Measurements from ENCODE around the gene OSBPL1A.
A peak's percentile ranks its signal among the peaks of the same experiment; 100 is the strongest.
"Not testable (repeated sequence)": the region's sequence is repeated elsewhere in the genome, so short reads cannot be mapped to it uniquely, and the experiment has no call there.

Gene OSBPL1A

GRCh38 chr18:24176727-24177416 is 220.8 kb downstream of the OSBPL1A start:
- no peak for DNase-seq

DNA sequence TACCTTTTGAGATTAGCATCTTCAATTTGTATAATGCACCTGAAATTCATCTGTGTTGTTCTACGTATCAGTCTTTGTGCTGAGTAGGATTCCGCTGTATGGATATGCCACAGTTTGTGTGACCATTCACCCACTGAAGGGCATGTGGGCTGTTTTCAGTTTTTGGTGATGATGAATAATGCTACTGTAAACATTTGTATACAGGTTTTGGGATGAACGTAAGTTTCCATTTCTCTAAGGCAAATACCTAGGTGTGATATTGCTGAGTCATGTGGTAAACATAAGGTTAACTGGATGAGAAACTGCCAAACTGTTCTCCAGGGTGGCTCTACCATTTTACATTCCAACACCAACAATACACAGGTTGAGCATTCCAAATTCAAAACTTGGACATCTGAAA is 223.6 kb downstream of the OSBPL1A start:
- DNase-seq = no peak

DNA sequence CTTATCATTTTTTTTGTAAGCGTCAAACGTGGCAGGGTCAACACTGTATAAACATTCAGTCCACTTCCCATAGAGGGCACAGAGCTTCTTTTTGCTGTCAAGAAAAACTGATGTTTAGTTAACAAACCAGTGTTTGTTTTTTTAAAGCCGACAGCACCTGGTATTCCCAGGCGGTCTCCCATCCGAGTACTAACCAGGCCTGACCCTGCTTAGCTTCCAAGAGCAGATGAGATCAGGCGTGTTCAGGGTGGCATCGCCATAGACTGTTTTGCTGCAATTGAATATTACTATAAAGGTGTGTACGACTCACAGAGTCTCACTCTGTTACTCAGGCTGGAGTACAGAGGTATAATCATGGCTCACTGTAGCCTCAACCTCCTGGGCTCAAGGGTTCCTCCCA is 227.3 kb downstream of the OSBPL1A start:
- no peak for DNase-seq

DNA sequence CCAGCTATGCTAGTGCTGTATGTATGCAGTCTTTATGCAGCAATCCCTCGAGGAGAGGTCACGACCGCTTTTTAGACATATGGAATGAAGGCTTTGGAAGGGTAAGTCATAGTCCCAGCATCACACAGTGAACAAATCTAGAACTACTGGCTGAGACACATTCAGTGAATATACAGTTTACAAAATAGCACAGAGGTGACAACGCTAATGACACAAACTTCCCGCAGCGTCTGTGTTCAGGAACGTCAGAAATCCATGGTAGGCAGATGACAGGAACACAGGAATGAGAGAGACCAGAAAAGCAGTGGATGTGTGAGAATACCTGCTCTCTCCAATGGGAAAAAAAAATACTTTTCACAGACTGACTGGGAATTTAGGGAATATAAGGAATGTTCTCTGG is 229.1 kb downstream of the OSBPL1A start:
- no peak for DNase-seq

DNA sequence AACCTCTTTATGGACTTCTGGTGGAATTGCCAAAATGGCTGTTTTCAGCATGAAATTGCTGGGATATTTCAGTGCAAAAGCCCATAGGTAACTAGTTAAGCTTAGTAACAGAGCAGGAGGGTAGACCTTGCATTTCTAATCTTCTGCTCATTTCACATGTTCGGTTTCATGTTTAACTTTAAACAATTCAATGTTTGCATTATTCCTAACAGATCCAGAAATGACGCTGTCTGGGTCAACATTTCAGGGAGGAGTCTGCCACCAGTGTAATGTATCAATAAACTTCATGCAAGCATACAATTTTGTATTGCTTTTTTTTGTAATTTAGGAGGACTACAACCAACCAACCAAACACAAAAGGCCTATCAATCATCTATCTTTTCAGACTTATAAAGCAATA is 236.3 kb downstream of the OSBPL1A start:
- DNase-seq = no peak

GRCh38 chr18:24160086-24160485 is 237.5 kb downstream of the OSBPL1A start:
- DNase-seq = no peak

DNA sequence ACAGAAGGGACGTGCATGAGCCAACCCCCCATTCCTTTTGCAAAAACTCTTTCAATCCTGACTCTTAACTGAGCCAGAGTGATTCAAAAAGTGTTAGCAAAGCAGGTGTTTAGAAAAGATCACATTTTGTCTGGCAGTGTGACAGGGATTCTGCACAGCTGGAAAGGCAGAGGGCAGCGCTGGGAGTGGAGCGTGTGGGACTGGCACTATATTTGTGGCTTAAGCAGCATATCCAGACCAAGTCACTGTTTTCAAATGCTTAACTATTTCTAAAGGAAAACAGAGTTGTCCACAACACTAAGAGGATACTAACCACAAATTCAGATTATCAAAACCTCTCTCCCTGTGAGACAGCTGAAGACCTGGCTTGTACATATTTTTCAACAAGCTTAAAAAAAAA is 239.8 kb downstream of the OSBPL1A start:
- no peak for DNase-seq

GRCh38 chr18:24153397-24153796 is 244.2 kb downstream of the OSBPL1A start:
- no peak for DNase-seq

DNA sequence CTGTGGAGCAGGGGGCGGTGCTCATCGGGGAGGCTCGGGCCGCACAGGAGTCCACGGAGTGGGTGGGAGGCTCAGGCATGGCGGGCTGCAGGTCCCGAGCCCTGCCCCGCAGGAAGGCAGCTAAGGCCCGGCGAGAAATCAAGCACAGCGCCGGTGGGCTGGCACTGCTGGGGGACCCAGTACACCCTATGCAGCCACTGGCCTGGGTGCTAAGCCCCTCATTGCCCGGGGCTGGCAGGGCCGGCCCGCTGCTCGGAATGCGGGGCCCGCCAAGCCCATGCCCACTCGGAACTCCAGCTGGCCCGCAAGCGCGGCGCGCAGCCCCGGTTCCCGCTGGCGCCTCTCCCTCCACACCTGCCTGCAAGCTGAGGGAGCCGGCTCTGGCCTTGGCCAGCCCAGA is 248.0 kb downstream of the OSBPL1A start:
- not testable (repeated sequence) for DNase-seq

GRCh38 chr18:24142376-24142775 is 255.2 kb downstream of the OSBPL1A start:
- no peak for DNase-seq

DNA sequence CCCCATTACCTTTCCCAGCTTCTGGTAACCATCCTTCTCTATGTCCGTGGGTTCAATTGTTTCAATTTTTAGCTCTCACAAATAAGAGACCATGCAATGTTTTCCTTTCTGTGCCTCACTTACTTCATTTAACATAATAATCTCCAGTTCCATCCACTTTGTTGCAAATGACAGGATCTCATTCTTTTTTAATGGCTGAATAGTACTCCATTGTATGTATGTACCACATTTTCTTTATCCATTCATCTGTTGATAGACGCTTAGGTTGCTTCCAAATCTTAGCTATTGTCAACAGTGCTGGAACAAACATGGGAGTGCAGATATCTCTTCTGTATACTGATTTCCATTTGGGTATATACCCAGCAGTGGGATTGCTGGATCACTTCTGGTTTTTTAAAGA is 256.9 kb downstream of the OSBPL1A start:
- DNase-seq = no peak

- peak; percentile 46 for DNase-seq
Measured at GRCh38 chr18:24138789-24139616, 258.6 kb downstream of the OSBPL1A start, which contains the start of gene CABYR. TSS of gene CABYR (plus strand) at chr18:24139062. CDS start at chr18:24143115, 4,053 bp downstream.

- DNase-seq = no peak
Measured at GRCh38 chr18:24138409-24138788, 259.2 kb downstream of the OSBPL1A start.

DNA sequence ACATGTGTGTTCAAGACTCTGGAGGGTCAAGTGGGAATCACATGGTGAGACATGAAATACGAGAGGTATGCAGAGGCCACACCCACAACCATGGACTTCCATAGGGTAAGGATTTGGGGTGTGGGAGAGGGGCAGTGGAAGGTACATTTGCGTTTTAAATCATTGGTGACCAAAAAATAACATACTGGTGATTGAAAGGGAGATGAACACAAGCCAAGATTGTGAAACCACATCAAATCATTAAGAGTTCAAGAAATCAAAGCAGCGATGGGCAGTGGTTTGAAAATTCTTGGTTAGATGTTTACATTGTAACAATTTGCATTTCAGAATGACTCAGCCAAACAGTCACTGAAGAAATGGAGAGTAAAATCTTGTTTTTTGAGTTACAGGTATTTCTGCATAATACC is 260.7 kb downstream of the OSBPL1A start:
- no peak for DNase-seq

GRCh38 chr18:24130494-24130893 is 267.1 kb downstream of the OSBPL1A start:
- DNase-seq = peak; percentile 13

DNA sequence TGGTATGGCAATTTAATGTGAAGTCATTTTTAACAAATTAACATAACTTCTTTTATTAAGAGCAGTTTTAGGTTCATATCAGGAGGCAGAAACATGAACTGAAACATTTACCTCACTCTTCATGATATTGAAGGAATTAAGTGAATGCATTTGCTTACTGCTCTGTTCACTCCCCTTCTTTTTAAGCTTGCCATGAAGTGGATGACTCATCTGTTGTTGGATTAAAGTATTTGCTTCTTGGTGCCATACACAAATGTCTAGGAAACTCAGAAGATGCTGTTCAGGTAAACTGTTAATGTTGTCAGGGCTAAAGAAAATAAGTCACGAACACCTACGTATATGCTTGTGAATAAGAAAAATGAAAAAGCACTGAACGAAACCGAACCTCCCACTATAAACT is 268.9 kb downstream of the OSBPL1A start:
- DNase-seq = no peak

- DNase-seq = no peak
Measured at GRCh38 chr18:24127735-24128134, 269.9 kb downstream of the OSBPL1A start.

- DNase-seq = no peak
Measured at GRCh38 chr18:24126155-24126961, 271.3 kb downstream of the OSBPL1A start.

- DNase-seq = no peak
Measured at GRCh38 chr18:24121625-24122024, 276.0 kb downstream of the OSBPL1A start.

- DNase-seq = no peak
Measured at GRCh38 chr18:24120676-24121075, 276.9 kb downstream of the OSBPL1A start.

DNA sequence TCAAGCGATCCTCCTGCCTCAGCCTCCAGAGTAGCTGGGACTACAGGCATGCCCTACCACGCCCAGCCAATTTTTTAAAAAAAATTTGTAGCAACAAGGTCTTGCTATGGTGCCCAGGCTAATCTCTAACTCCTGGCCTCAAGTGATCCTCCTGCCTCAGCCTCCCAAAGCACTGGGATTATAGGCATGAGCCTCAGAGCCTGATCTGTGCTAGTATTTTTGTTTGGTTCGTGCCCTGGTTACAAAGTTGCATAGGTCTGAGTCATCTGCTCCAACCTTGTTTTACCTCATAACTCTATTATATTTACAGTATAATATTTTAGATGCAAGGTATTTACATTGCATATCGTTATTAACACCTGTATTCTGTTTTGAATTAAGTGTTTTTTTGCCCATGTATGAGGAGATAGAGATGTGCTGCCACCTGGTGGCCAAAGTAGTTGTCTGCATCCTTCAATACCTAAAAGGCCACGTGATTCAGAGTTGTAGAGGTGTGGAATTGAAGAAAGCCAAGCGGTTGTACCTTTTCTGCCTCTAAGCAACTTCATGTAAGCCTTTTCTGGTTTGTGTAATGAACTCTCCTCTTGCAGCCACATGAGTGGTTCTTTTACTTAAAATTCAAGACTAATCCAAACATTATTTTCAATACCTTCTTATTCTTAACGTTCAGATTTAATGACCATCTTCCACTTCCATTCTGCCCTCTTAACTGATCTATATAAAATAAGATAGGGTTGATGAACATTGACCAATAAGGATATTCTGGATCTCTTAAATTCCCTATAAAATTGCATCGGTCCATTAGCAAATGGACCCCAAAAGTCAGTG is 278.7 kb downstream of the OSBPL1A start:
- peak; percentile 41 for DNase-seq

DNA sequence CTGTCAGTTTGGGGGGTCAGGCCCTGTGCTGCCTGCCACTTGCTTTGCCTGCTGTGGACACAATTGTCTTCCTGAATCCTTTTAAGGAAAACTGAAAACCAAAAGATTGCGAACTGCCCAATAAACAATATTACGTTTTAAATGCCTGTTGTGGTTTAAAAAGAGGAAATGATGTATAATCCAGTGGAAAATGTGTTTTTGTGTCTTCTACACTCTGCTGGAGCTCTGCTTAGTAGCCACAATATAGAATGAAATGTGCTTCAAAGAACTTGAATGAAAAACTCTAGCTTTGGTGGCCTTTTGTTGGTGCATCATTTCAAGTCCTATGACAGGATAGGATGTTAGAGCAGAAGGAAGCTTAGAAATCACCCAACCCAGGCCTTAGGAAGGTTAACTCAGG is 282.0 kb downstream of the OSBPL1A start:
- no peak for DNase-seq

Data from NCI-H1436 treated with DMSO at 0.1 percent for 48 hours (cell line).